ENCODE measurements around the gene ENHO.
A peak's percentile ranks its signal among the peaks of the same experiment; 100 is the strongest.

ENHO gene

DNA sequence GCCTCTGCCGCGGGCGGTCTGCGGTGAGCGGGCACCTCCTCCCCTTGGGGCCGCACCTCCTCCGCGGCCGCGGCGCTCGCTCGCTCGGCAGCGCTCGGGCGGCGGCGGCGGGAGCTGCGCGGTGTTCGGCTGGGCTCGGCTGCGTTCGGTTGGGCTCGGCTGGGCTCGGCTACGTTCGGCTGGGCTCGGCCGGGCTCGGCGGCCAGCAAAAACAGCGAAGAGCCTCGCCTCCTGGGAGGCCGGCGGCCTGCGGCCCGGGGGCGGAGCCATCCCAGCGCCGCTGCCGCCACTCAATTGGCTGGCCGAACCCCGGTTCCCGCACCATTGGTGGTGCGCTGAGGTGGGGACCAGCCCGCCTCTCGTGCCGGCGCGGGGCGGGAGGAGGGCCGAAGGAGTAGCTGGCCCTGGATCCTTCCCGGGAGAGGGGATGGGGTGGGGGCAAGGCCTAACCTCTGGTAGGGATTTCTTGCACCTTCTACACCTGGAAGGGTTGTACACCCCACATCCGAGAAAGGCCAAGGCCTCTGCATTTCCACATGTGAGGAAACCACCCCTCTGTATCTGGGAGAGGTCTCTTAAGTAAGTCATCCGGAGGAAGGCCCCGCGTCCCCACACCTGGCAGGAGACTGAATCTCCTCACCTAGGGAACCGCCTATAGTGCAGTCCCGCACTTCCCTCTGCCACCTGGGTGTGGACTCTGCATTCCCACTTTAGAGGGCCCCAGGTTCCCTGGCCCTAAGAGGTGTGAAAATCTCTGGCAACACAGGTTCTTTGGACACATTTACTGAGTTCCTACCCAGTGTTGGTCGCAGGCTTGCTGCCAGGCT, at the start of gene ENHO:
TSS of gene ENHO (minus strand) at position 20 of the 827 bp plus-strand sequence. CDS start 1,295 bp downstream, outside the sequence.
- DNase-seq: peak; percentile 83

DNA sequence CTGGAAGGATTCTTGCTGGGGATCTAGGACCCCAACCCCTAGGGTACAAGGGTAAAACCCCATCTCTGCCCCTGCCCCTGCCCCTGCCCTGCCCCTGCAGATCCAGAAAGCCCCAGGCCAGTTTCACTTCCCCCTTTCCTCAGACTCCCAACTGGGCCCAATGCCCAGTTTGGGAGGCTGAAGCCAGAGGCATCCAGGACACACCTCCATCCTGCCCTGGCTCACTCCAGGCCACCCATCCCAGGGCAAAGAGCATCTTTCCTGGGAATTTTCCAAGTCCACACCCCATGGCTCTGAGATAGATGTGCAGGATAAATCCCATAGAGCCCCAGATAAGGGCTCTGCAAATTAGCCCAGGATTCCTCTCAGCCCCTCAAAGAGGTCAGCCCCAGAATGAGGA, 49.3 kb upstream of the ENHO start:
- DNase-seq: no peak

DNA sequence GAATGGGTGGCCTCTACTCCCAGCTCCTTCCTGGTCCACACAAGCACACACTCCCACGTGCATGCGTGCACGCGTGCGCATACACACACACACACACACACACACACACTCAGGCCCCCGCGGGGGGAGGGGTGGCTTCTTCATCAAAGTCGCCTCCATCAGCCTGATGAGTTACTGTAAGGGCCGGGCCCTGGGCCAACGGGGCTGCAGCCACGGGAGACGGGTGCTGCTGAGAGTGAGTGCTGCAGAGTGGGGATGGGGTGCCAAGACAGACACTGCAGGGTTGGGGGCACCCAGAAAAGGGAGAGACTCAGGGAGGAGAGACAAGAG, 48.7 kb upstream of the ENHO start:
- no peak for DNase-seq

DNA sequence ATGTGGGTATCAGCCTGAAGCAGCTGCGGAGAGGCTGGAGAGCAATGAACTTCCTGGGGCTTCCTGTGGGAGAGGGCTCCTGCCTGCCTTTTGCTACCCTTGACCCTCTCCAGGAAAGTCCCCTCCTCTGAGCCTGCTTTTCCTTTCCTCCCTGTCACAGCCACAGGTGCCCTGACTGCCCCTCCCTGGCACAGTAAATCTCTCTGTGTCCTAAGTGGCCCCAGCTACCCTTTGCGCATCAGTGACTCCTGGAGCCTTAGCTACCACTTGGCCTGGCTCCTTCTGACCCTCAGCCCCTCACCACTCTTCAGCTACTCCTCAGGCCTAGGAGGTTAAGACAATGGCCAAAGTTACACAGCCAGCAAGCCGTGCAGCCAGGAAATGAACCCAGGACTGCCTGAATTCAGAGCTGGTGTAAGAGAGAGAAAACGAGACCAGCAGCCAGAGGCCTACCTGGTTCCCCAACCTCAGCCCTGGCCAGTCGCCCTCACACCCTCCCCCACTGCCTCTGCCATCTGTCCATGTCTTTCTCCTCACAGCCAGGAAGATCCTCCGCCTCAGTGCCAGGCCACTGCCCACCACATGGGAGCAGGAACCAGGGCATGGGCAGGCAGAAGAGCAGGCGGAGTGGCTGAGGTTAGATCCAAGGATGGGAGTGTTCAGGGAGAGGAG, 48.2 kb upstream of the ENHO start:
- no peak for DNase-seq

DNA sequence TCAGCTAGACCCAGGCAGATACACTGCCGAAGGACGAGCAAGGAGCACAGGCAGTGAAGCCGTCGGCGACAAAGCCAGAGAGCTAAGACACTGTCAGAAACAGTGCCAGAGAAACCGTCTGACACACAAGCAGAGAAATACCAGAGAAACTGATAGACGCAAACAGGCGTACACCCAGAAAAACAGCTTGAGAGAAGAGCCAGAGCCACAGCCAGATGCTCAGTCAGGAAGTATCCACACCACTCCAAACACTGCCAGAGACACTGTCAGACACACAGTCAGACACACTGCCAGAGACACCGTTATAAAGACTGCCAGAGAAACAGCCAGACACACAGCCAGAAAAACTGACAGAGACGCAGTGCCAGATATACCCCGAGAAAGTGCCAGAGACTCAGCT, 47.6 kb upstream of the ENHO start:
- no peak for DNase-seq

DNA sequence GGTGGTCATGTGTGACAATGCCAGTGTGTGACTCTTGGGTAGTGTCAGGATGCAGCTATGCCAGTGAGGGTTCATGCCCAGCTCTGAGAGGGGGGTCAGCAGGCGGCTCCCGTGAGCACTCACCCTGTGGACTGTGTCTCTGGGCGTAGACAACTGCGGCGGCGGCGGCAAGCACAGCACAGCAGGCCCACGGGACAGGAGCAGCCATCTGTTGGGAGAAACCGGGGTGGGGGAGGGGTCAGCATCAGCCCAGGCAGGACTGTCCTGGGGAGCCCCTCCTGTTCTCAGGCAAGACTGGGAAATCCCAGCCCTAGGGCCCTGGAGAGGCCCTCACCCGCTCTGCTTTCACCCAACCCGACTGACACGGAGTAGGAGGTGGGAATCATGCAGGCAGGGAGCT, 46.0 kb upstream of the ENHO start:
- no peak for DNase-seq

DNA sequence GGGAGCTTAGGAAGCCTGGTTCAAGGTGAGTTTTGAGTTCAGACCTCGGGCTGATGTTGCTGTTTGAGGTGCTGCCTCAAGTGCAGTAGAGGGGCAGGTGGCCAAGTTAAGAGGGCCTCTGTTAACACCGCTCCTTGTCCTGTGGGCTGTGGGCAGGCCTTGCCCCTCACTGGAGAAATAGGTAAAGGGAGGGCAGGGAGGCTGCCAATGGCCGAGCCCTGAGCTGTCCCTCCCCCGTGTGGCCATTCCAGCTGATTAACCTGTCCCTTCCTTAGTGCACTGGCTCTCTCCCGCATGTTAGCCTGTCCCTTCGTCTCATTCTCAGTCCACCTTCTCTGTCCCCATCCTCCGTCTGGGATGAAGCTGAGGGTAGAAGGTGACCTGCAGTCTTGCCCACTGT, 45.3 kb upstream of the ENHO start:
- no peak for DNase-seq

DNA sequence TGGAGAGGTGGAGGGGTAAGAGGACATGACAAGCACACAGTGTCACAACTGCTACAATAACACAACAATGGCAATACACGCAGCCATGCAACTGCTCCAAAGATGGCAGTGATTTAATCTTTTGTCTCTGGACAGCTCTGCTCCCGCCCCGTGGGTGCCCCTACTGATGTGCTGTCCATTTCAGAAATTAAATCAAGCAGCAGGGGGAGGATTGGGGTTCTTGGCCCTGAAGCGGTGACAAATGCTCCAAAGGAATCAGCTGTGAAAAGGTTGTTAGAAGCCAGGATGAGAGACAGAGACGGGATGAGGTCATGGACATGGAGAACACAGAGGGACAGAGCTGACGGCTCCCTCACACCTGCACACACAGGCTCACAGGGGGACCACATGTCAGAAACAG, 44.2 kb upstream of the ENHO start:
- DNase-seq: no peak

DNA sequence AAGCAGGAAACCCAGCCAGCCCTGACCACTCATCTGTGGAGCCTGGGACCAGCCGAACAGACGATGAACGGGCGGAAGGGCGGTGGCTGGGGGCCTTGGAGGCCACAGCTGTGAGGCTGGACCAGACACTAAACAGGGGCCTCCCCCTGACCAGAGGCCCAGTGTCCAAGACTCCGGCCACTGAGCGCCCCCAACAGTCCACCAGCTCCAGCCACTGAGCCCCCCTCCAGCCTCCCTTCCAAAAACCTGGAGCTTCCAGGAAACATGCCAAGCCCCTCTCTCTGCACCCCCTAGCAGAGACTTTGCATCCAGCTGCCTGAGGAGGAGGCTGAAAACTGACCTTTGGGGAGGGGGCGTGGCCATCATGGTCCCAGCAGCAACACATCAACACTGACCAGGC, 43.5 kb upstream of the ENHO start:
- no peak for DNase-seq

DNA sequence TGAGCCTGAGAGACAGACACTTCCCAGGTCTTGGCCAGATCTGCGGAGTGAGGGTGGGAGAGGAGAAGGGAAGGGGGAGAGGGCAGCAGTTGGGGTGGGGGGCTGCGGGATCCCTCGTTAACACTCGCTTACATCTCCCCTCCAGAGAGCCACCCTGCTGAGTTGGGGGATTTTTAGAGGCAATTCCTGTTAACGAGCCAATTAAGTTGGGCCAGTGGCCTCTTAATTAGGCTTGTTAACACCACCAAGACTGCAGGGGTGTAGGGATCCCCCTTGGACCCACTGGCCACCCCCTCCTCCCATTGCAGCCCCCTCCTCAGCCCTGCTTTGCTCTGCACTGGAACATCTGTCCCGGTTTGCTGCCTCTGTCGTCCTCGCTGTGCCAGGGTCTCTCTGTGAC, 43.1 kb upstream of the ENHO start:
- DNase-seq: no peak

DNA sequence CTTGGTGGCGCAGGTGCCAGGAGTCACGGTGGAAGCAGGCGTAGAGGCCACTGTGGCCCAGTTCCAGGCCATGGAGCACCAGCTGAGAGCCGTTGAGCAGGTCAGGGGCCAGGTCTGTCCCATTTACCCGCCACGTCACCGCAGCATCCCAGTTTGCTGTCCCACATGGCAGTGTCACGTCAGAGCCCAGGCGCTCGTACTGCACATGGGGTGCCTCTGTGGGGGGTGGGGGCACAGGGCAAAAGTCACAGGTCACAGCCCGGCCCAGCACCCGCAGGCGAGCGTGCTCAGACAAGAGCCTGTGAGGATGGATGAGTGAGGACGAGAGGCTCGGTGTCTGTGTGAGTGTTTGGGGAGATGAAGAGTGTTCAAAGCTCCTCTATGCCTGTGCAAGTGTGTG, 41.8 kb upstream of the ENHO start:
- no peak for DNase-seq

DNA sequence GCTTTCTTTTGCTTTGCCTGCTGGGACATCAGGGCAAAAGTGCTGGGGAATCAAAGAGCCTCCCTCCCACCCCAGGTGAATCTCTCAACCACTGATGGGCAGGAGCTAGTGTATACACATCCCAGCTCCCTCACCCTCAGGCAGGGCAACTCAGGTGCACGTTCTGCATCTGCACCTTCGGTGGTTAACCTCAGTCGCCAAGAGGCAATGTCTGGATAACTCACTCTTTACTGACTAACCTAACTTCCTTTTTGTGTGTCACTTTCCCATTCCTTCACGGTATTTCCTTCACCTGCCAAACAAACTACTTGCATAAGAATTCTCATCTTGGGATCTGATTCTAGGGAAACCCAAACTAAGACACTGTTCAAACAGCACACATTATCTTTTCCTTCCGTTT, 40.5 kb upstream of the ENHO start:
- DNase-seq: no peak

DNA sequence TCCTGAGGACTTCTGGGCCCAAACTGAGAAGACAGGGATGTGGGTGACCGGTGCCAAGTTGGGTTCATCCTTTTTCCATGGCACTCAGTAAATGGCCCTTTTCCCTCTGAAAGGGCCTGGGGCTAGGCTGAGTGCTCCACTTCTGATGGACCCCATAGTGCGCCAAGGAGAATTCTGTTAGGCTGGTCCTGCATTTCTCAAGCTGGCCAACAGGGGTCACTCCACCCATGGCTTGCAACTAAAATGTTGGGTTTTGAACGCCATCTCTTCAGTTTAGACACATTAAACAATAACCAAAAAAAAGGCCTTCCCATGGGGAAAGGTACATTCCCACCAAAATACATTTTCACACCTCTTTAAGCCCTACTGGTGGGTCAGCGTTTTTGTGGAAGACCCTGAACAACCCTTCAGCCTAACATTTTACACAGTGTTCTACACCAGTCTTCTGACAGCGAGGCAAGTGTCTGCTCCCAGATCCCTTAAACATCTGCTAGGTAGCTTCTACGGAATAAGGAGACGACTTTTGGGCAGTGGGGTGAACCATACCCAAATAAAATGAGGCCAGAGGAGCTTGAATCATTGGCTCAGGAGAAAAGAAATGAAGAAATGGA, 39.5 kb upstream of the ENHO start:
- DNase-seq: no peak

DNA sequence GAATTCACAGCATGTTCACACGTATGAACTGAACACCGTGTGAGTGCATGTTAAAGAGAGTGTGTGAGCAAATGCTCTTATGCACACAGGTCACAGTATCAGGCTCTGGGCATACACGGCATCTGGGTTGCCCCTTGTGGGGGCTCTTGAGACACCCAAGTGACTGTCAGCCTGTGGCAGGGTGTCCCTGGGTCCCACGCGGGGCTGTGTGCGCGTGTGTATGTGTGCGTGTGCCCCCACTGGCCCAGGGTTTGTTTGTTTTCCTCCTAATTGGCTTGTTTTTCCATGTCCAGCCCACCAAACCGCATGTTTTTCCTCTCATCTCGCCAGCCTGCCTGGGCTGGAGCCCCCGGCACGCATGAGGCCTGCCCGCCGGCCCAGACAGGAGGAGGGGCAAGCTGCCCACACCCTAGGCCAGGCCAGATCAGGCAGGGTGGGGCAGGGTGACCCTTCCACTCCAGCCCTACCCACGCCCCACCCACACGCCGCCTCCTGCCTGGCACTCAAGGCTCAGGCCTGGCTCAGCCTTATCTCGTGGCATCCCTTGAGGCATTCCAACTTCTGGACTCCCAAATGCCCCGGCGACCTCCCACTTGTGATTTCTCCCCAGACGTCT, 37.9 kb upstream of the ENHO start:
- DNase-seq: no peak

DNA sequence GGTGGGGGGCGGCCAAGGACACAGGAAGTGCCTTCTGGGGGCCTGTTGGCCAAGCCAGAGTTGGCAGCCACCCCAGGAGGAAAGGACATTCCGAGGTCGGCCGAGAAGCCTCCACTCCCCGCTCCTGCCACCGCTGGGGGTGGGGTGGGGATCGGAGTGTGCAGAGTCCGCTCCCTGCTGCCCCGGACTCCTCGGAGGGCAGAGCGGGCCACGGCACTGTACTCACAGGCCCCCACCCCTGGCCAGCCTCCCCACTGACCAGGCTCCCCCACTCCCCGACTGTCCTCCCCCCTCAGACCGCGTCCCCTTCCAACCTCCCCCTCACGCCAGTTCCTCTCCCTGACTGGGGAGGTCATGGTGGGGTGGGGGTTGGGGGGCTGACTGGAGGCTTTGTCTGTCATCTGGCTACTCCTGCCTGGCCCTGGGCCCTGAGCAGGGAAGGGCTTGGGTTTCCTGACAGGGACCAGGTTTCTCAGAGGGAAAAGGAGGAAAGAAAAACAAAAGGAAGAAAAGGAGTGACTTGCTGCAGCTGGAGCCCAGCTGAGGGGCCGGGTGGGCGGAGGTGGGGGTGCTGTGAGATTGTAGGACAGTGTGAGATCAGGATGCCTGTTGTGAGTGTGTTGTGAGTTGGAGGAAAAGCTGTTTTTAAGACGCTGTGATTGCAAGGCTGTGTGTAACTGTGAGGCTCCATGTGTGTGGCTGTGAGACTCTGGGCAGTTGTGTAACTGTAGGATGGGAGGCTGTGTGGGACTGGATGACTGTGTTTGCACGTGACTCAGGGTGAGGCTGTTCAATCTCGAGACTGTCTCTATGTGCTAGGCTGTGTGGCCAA, 37.0 kb upstream of the ENHO start:
- DNase-seq: no peak

DNA sequence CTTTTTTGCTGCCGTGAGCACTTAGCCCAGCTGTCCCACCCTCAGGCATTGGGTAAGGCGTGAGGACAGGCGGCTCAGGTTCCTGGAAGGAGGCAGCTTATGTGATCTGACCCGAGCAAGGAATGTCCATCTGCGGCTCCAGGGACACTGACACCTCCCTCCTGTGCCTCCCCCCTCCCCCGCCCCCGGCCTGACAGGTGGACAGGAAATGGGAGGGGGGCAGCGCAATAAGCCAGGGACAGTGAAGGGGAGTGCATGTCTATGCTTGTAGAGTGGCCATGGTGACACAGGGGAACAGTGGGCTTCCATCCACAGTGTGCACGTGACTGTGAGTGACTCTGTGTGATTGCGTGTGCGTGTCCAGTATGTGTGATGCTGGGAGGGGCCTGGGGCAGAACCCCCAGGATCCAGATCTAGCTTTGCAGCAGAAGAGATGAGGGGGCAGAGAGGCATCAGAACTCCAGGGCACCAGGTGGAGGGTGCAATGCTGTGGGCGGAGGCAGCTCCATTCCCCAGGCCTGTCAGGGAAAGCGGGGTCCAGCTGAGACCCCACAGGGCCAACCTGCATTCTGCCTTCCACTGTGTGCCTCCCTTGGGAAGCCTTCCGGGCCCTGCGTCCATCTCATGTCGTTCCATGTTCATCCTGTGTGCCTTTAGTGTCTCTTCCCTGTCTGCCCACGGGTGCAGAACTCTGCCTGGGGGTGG, 36.3 kb upstream of the ENHO start:
- DNase-seq: no peak

DNA sequence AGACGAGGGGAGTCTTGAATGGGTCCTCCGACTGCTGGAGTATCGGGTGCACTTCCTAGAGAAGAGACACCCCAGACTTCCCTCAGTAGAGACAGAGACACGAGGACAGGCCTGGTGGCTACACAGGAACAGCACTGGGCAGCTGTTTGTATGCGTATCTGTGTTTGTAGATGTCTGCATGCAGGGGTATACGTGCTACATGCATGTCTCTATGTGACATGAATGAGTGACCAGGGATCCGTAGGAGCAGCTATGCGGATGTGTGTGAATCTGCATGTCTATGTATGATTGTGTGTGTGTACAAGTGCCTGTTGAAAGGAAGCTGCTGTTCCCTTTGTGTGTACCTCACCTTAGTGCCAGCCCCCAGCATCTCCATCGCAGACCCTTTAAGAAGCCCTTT, 35.6 kb upstream of the ENHO start:
- no peak for DNase-seq

DNA sequence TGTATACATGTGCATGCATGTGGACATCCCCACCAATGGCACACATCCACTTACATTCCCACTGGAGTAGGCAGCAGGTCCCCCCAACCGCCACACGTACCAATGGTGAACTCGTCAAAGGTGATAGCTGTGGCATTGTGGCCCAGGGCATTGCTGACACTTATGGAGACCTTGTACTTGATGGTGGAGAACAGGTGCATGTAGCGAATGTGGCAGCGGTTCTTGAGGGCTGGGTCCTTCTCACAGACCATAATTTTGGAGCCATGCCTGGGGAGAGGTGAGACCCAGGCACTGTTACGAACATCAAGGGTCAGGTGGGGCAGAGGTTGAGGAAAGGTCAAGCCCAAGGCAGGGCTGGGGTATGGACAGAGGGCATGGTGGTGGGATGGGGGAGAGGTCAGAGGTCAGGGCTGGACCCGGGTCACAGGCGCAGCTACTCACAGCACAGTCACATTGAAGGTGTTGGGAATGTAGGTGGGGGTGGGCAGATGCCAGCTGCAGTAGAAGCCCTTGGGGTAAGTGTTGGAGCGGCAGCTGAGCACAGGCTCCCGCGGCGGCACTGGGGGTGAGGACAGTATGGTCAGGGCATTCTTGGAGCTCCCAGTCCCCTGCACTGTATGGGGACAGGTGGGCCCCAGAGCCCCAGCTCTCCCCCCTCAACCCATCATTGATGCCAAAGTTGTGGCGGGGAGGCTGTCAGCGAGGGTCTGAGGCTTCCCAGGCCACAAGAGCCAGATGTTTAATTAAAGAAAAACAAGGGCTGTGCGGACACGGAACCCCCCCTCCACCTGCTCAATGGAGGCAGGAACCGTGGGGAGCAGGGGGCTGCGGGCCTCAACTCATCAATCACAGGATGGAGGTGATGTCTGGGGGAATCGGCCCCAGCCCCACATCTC, 34.9 kb upstream of the ENHO start:
- DNase-seq: no peak

DNA sequence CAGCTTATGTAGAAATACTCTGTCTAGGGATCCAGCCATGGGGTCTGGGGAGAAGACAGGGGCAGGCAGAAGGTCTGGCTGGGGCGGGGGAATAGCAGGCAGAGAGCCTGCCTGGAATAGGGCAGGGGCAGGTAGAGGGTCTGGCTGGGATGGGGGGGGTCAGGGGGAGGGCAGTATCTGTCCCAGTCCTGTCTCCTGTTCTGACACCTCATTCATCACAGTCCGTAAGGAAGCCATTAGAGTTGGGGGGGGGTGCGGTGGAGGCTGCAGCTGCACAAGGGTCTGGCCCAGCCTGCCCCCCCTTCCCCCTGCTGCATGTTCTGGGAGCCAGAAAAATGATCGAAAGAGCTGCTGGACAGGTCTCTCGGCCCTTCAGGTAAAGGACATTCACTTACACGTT, 34.2 kb upstream of the ENHO start:
- DNase-seq: no peak

DNA sequence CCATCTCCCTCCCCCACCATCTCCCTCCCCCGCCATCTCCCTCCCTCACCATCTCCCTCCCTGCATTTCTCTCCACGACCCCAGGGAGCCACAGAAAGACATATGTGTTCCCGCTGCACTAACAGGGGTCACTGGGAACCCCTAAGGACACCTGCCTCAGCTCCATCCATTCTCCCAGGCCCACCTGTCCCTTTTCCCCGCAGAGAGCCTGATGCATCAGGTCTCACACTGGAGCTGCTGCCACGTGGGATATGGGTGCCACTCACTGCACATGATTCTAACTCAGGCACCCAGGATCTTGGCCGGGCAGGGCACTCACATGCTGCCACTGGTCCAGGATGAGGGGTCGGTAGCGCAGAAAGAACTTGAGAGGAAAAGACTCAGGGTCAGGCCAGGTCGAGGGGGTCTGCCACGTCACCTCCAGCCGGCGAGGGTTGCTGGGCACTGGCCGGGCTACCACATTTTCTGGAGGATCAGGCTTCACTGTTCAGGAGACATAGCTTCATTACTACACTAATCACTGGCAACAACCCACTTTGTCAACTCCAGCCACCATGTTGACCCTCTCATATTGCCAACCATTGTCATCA, 33.2 kb upstream of the ENHO start:
- DNase-seq: no peak

DNA sequence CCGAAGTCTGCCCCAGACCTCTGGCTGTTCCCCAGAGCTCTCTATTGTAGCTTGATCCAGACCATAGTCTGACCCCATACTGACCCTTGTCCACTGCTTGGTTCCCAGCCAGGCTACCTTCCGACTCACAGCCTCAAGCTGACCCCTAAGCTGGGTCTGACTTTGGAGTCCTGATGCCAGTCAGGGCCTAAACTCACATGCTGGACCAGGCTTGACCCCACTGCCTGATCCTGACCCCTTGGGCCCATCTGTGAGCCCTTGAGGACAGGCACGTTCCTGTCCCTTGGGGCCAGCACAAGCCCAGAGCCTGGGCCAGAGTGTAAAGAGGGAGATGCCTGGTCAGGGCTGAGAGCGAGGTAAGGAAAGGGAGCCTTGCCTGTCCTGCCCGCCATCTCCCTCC, 32.7 kb upstream of the ENHO start:
- DNase-seq: no peak
